ELF-1 (cell line): Measurements from ENCODE around the gene CENPO.
"Not testable (repeated sequence)": the region's sequence is repeated elsewhere in the genome, so short reads cannot be mapped to it uniquely, and the experiment has no call there.

ENCODE experiments used
- DNase-seq: peaks from one replicate; pipeline ENCODE4 v3.0.0-alpha.2; 2016; ENCODE audit warnings: low read depth, low spot score

CENPO gene

DNA sequence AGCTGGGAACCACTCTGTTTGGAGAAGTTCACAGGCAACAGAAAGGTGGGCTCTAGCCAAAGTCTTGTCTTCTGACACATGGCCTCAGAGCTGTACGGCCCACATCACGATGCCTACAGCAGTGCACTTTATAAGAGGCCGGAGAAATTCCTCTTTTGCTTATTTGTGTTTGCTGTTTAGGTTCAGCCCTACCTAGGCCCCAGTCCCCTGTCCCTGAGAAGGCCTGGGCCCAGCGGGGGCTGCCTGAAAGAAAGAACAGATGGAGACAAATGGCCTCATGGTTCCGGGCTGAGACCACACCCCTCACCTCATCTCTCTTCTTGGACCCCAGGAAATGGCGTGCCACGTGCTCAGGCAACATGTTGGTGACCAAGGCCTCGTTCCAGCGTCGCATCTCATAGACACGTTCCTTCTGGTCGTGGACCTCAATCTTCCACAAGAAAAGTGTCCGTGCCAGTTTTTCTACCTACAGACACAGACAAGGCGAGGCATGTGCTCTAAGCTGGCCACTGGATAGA lies 30.9 kb downstream of the CENPO start:
- no peak for DNase-seq

DNA sequence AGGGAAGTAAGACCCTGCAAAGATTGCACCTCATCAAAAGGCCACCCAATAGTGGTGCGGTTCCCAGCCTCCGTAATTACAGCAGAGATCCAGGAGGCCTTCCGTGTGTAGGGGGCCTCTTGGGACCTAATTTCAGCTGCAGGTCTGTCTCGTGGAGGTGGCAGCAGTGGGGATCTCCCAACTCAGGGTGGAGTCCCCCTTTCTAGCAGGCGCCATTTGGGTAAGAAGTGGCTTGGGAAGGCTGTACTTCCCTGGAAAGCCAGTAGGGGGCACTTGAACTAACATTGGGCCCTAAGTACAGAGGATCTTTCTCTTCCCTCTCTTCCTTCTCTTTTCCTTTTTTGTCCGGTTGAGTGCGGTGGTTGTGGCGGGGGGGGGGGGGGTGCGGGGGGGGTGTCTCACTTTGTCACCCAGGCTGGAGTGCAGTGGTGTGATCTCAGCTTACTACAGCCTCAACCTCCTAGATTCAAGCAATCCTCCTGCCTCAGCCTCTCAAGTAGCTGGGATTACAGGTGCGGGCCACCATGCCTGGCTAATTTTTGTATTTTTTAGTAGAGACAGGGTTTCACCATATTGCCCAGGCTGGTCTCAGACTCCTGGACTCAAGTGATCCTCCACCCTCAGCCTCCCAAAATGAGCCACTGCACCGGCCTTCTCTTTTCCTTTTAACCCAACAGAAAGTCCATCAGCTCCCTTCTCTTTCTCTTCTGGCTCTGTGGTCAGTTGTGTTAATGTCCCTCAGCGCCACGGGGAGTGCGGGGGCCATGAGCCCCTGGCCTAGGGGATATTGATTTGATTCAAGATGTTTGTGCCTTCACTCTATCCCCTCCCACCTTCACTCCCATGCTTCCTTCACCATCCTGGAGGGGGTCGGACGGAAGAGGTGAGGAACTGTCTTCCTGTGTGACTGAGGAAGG lies 32.0 kb downstream of the CENPO start:
- no peak for DNase-seq

DNA sequence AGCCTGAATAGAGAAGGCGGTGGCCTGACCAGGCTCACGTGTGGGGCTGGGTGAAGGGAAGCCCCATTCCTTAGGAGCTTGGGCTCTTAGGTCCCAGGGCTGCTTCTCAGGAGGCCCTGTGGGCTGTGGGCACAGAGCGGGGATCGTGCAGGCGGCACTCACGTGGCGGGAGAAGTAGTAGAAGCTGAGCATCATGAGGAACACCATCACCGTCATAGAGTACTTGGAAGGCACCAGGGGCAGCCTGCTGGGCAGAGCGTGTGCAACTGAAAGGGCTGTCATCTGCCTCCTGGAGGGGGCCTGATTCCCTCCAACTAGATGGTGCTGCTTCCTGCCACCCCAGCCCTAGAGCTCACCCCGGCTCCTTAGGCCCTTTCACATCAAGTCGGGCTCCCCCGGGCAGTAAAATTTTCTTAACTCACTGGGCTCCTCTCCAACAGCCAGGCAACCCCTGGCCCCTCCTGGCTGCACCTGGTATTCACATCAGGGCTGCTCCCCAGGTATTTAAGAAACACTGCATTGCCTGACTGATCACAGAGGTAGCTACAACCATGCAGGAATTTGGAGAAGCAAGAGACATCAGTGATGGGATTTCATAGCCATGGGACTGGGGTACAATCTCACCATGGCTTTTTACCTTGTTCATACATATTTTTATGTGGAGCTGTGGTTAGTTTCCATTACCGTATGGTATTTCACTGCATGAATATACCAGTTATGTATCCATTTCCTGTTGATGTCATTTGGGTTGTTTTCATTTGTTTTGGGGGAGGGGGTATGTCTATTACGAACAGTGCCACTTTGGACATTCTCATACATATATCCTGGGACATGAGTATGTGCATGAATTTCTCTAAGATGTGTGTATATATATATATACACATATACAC lies 32.9 kb downstream of the CENPO start:
- no peak for DNase-seq

DNA sequence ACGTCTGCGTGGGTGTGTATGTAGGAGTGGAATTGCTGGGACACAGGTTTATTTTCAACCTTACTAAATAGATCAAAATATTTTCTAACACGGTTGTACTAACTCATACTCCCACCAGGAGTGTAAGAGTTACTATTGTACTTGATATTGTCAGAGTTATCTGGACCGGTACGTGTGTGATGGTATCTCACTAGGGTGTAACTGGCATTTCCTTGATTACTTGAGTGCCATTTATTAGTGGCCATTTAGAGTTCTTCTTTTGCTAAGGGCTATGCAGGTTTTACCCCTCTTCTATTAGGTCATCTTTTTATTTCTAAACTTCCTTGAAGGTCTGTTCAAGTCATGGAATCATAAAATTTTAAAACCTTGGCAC lies 33.5 kb downstream of the CENPO start:
- DNase-seq, result no peak

DNA sequence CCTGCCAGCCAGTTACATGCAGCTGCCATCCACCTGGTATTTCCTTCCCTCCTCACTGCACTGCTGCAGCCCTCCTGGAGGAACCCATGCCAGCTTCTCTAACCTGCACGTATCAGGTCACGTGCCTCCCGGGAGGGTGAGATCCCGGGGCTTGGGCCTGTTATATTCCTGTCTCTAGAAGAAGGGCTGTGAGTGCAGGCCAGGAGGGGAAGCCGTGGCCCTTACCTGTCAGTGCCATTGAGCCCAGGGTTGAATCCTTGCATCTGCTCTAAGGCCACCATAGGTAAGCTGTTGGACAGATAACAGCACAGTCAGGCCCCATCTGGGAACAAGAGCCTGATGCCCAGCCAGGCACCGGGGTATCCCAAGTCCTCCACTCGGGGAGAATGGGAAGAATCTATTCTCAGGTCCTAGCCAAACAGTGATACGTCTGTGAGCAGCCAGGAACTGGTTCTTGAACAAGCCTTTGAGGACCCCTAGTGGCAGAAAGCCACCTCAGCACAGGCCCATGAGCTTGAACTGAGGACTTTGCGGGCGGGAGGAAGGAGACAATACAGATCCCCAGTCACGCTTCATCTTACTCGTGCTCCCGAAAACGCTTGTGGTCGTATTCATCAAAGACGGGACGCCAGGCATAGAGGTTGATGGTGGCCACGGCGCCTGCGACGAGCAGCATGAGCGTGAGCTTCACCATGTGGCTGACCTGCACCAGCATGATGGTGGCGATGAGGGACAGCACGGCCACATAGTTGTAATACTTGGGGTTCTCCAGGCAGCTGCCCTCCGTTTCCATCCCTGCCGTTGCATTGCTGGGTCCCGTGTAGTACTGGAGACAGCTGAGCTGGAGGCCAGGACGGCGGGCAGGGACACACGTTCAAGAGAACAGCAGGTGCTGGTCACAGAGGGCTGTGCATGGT lies 34.4 kb downstream of the CENPO start:
- peak; percentile 89 for DNase-seq

DNA sequence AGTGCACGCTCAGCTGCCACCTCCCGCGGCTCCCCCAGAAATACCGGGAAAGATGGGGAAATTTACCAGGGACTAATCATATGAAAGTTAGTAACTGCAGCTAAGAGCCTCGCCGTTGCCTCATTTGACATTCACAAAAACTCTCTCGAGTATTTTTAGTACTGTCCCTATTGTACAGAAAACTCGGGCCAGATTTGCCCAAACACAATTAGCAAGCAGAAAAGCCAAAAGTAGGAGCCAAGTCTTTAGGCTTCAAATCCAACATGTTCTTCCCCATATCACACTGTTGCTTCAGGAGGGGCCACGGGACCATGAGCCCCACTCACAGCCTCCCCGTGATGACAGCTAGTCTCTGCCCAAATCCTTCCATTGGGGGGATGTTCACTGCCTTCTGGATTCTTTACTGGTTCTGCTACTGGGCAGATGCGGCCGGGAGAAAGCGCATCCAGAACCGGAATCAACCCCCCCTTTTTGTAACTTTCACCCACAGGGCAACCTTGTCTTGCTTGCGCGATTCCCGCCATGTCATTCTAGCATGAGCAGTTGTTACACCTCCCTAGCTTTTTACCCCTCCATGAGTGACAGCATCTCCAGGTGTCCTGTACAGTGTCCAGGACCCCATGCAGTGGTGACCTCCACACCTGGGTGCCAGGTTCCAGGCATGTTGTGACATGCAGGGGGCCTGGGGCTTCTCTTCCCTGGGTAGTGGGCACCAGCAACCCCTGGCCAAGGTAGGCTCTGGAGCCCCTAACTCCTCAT lies 35.2 kb downstream of the CENPO start:
- no peak for DNase-seq

DNA sequence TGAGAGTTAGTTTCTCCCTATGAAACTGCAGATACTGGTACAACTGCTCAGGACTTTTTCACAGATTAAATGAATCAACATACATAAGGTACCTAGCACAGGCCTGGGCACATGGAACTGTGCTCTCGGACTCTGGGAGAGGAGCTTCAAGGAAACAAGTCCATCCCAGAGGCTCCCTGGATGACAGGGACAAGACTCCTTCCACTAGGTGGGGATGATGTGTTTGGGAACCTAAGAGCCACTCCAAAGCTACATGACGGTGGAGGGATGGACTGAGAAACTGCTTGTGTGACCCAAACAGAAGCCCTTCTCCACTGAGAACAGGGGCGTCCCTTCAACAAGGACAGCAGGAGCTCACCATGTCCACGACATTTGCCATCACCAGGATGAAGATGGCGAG lies 37.1 kb downstream of the CENPO start:
- DNase-seq, result peak; percentile 54

DNA sequence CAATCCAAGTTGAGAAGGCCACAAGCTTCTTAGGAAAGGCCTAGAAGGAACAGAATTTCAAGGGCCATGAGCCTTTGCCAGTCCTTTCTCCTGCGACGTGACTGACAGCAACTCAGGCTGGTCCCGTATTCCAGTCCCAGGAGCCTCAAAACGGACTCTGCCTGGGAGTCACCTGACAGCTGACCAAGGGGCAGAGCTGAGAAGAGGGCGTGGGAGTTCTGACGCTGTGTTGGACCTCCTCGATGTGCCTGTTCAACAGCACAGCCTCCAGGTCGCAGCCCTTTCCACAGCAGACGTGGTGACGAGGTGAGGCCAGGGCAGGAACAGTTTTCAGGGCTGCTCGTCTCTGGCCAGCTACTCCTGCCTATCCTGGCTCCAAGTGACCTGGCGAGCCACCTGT lies 37.6 kb downstream of the CENPO start:
- no peak for DNase-seq

DNA sequence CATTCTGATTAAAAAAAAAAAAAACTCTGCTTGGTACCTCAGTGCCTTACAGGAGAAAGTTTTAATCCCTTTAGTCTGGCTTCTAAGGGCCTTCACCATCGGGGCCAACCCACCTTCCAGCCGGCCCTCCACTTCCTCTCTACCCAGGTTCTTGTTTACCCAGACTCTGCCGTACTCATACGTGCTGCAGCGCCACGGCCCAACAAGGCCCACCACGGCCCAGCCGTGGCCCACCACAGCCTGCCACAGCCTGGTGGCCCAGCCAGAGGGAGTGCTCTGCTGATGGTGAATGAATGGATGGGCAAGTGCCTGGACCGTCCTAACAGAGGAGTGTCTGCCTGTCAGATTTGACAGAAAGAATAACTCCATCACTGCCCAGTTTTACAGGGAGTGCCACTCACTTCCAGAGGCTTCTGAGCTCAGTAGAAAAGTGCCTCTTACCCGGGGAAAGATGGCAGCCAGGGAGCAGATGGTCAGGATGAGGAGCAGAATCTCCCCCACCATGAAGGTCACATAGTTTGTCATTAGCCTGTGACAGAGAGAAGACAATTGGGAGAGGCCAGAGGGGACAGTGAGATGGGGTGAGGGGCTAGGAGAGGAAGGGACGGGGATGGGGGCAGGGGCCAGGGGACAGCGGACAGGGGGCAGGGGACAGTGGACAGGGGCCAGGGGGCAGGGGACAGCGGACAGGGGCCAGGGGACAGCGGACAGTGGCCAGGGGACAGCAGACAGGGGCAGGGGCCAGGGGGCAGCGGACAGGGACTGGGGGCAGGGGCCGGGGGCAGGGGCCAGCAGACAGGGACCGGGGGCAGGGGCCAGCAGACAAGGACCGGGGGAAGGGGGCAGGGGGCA lies 38.2 kb downstream of the CENPO start:
- DNase-seq, result no peak

DNA sequence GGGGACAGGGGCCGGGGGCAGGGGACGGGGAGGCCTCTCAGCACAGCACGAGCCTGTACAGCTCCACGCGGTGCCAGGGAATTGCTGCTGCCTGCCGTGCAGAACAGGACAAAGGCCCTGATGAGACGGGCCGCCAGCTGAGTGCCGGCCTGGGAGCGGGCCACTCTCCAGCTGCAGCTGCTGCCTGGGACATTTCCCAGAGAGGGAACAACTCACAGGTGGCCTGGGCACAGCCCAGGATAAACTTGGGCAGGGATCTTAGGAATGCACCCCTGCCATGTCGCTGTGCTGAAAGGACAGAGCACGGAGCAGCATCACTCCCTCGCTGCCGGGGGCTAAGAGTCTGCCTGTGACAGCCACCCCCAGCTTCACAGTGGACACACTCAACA lies 38.8 kb downstream of the CENPO start:
- DNase-seq, result peak; percentile 53

DNA sequence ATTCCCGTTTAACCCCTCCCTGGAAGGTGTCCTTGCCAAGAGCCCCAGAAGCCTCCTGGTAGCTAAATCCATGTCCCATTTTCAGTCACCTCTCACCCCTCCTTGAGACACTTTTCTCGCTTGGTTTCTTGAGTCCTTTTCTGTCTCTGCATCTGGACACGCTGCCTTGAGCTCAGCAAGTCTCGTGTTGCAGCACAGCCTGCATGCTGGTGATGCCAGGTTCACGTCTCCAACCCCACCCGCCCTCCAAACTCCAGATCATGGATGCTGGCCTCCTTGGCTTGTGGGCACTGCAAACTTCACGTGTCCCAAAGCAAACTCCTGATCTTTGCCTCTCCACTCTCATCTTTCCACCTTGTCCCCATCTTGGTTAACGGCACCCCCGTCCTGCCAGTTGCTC lies 39.3 kb downstream of the CENPO start:
- DNase-seq, result no peak

DNA sequence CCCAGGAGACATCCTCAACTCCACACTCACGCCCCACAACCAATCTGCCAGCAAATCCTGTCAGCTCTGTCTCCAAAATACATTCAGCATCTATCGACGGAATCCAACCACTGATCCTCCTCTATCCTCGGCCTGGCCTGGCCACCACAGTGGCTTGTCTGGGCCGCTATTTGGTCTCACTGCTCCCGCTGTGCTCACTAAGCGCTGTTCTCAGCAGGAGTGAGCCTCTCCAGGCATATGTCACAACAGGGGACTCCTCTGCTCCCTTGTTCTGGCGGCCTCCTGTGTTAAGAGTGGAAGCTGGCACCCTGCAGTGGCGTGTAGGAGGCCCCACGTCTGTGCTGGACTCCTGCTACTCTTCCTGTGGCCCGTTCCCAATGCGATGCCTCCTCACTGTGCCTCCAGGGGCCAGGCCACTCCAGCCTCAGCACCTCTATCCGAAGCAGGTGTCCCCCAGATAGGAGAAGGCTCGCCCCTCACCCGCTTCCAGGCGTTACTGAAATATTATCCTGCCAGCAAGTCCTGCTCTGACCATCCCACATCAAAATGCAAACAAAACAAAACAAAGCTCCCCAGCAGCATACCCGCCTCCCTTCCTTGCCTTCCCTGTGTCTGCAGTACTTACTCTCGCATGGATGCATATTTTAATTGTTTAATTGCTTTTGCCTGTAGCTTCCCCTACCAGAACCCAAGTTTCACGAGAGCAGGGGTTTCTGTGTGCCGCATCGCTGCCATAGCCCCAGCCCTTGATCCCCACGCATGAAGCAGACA lies 39.9 kb downstream of the CENPO start:
- peak; percentile 48 for DNase-seq

DNA sequence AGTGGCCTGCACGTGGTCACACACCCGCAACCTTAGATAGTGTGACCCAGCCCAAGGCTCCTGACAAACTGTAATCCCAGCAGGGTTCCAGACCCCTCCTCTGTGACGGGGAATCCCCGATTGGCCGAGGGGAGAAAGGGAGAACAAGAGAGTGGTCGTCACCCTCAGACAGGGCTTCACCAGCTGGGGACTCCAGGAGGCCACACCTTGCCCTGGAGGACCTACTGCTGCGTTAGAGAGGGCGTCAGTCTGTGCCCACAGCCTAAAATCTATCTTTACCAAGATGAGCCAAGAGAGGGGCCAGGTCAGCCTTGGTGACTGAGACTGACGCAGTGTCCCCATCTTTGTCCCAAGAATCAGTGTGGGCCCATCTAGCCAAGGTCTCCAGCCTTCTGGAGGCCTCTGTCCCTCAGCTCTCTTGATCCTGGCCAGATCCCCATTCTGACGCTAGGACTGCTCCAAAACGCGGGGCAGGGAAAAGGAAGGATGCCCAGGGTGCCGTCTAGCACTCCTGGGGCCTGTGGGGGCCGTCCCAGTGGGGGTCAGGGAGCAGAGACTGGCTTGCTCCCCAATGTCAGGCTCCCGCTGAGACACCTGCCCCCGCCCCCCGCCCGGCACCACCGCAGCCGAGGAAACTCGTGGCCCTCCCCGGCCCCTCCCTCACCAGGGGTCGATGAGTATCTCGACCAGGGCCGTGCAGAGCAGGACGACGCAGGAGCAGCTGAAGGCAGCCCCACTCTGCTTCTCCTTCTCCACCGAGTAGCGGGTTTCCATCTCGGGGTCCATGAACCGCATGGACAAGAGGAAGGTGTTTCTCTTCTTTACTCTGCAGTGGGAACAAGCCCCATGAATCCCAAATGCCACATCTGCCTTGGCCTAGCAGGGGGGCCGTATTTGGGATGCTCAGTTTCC lies 40.9 kb downstream of the CENPO start:
- DNase-seq, result no peak

DNA sequence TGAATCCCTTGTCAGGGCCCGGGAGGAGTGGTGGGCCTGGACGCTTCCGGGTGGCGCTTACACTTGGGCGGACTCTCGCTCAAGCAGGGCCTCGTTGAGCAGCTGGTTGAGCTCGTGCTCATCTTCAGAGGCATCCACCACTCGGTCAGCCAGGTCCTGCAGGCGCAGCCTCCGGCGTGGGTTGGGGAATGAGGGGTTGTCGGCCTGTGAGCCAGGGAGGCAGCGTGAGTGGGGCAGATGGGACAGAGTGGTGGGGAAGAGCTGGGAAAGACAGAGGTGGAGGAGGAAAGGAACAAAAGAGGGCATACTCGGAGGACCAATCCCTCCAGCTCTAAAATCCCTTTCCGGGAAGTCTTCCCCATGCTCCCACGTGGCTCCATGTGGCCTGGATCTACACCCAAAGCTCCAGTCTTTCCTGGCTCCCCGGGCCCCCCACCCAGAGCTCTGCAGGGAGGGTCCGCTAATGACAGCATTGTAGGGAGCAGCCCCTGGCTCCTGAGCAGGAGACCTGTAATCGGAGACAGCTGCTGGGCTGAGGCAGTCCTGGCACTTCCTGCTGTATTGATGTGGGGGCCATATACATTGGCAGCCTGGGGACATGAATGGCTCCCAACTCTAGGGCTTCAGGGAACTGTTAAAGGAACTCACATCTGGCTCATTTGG lies 41.6 kb downstream of the CENPO start:
- DNase-seq, result no peak

DNA sequence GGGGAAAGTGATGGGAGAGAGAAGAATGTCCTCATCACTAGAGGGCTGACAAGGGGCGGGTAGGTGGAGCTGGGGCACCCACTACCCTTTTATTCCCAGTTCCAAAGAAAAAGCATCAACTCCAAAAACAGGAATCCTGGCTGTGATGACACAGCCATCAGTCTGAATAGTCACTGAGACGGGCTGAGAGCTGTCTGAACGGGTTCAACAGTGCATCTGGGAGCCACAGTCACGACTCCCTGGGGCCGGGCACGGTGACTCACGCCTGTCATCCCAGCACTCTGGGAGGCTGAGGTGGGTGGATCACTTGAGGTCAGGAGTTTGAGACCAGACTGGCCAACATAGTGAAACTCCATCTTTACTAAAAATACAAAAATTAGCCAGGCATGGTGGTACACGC lies 42.2 kb downstream of the CENPO start:
- not testable (repeated sequence) for DNase-seq

DNA sequence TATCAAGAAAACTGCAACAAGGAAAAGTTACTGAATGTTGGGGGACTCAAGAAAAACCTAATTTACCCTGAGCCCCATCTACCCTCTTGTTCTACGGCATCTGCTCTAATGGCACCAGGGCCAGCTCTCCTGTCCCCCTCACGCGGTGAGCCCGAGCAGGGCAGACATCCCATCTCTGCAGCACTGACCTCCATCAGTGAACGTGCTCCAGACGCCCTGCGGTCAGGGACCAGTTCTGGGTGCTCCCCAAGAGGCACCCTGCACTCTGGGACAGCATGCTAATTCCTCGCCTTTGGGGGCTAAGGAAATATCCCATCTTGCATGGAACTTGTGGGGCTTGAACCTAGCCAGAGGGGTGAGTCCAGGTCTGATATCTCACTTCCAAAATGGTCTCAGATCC lies 43.0 kb downstream of the CENPO start:
- no peak for DNase-seq

DNA sequence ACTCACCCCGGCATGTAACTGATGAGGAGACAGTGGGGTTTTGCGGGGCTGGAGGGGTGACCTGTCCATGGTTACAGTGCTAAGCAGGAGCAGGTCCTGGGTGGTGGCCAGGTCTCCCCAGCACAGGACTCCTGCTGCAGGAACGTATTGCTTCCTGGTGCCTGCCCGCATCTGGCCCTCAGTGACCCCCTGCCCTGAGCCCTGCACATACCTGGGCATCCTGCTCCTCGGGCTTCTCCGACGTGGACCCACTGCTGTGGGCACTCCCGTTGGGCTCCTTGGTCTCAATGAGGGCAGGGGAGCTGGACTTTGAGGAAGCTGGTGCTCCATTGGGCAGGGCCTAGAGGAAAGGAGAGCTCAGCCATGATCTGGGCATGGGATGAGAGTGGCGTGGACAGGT lies 43.5 kb downstream of the CENPO start:
- DNase-seq, result no peak
